ENCODE measurements around the gene HLA-DRB1. TPM values are rescaled to one million over a fixed set of nuclear protein-coding genes. Genes with fewer than 3 reads are reported as not detected.

HLA-DRB1 gene
- total RNA-seq, 1 donor from 2014 or later: 5.1 TPM

GRCh38 chr6:32609731-32610640 lies 20.3 kb upstream of the HLA-DRB1 start:
- no peak overlapping the region for H3K27ac Mint-ChIP-seq (ENCODE audit: unreplicated experiment)
- no peak for TF ChIP-seq CTCF (IDR thresholded peaks at IDR 0.05; ENCODE audit: unreplicated experiment)
- no peak for DNase-seq (ENCODE audit: low spot score)
- no peaks in the 10 kb centered on the region for H3K36me3 Mint-ChIP-seq (ENCODE audit: low read depth, unreplicated experiment)
- H3K27me3 Mint-ChIP-seq (ENCODE audit: unreplicated experiment): peaks cover 3% of the 10 kb centered on the region
- H3K9me3 Mint-ChIP-seq (ENCODE audit: unreplicated experiment): no peaks in the 10 kb centered on the region
- no peaks in the 10 kb centered on the region for H3K4me1 Mint-ChIP-seq (ENCODE audit: unreplicated experiment)
- no peak overlapping the region for H3K4me3 Mint-ChIP-seq (ENCODE audit: unreplicated experiment)

- Mint-ChIP-seq H3K27me3 (ENCODE audit: unreplicated experiment) (peaks cover 3% of the 10 kb centered on the region), H3K4me1 (ENCODE audit: unreplicated experiment) (no peaks in the 10 kb centered on the region), H3K27ac (ENCODE audit: unreplicated experiment) (no peak overlapping the region), H3K36me3 (ENCODE audit: low read depth, unreplicated experiment) (no peaks in the 10 kb centered on the region), H3K9me3 (ENCODE audit: unreplicated experiment) (no peaks in the 10 kb centered on the region), H3K4me3 (ENCODE audit: unreplicated experiment) (no peak overlapping the region)
- no peak for TF ChIP-seq CTCF (IDR thresholded peaks at IDR 0.05; ENCODE audit: unreplicated experiment)
- no peak for DNase-seq (ENCODE audit: low spot score)
These were observed 19.7 kb upstream of the HLA-DRB1 start for GRCh38 chr6:32609391-32609730.

GRCh38 chr6:32608362-32608761 lies 18.7 kb upstream of the HLA-DRB1 start:
- H3K27ac Mint-ChIP-seq (ENCODE audit: unreplicated experiment): no peak overlapping the region
- H3K4me1 Mint-ChIP-seq (ENCODE audit: unreplicated experiment): peaks cover 5% of the 10 kb centered on the region
- H3K4me3 Mint-ChIP-seq (ENCODE audit: unreplicated experiment): no peak overlapping the region
- H3K9me3 Mint-ChIP-seq (ENCODE audit: unreplicated experiment): no peaks in the 10 kb centered on the region
- DNase-seq (ENCODE audit: low spot score): no peak
- H3K27me3 Mint-ChIP-seq (ENCODE audit: unreplicated experiment): peaks cover 6% of the 10 kb centered on the region
- no peaks in the 10 kb centered on the region for H3K36me3 Mint-ChIP-seq (ENCODE audit: low read depth, unreplicated experiment)
- no peak for TF ChIP-seq CTCF (IDR thresholded peaks at IDR 0.05; ENCODE audit: unreplicated experiment)

GRCh38 chr6:32607988-32608298 lies 18.3 kb upstream of the HLA-DRB1 start:
- no peak for DNase-seq (ENCODE audit: low spot score)
- peaks cover 6% of the 10 kb centered on the region for H3K27me3 Mint-ChIP-seq (ENCODE audit: unreplicated experiment)
- H3K9me3 Mint-ChIP-seq (ENCODE audit: unreplicated experiment): no peaks in the 10 kb centered on the region
- peaks cover 5% of the 10 kb centered on the region for H3K4me1 Mint-ChIP-seq (ENCODE audit: unreplicated experiment)
- no peak overlapping the region for H3K27ac Mint-ChIP-seq (ENCODE audit: unreplicated experiment)
- TF ChIP-seq CTCF (IDR thresholded peaks at IDR 0.05; ENCODE audit: unreplicated experiment): no peak
- H3K36me3 Mint-ChIP-seq (ENCODE audit: low read depth, unreplicated experiment): no peaks in the 10 kb centered on the region
- no peak overlapping the region for H3K4me3 Mint-ChIP-seq (ENCODE audit: unreplicated experiment)

GRCh38 chr6:32607263-32607987 lies 17.8 kb upstream of the HLA-DRB1 start:
- no peaks in the 10 kb centered on the region for H3K36me3 Mint-ChIP-seq (ENCODE audit: low read depth, unreplicated experiment)
- H3K27ac Mint-ChIP-seq (ENCODE audit: unreplicated experiment): no peak overlapping the region
- DNase-seq (ENCODE audit: low spot score): no peak
- peaks cover 7% of the 10 kb centered on the region for H3K4me1 Mint-ChIP-seq (ENCODE audit: unreplicated experiment)
- no peaks in the 10 kb centered on the region for H3K9me3 Mint-ChIP-seq (ENCODE audit: unreplicated experiment)
- no peak for TF ChIP-seq CTCF (IDR thresholded peaks at IDR 0.05; ENCODE audit: unreplicated experiment)
- H3K4me3 Mint-ChIP-seq (ENCODE audit: unreplicated experiment): no peak overlapping the region
- peaks cover 6% of the 10 kb centered on the region for H3K27me3 Mint-ChIP-seq (ENCODE audit: unreplicated experiment)
